ENCODE measurements around the gene CILP.

- no peak for TF ChIP-seq CTCF (IDR thresholded peaks at IDR 0.05; ENCODE audit: insufficient read depth, low read length, poor library complexity, severe bottlenecking)
- no peak for TF ChIP-seq EZH2phosphoT487 (conservative IDR thresholded peaks at IDR 0.05; ENCODE audit: low read length)
These were observed 19.3 kb downstream of the CILP start for GRCh38 chr15:65192016-65192415.

Data from SU-DHL-6 (cell line).